Right atrium auricular region (tissue), 2 donors: ENCODE data around the gene ADRM1. TPM values are rescaled to one million over a fixed set of nuclear protein-coding genes. Genes with fewer than 3 reads are reported as not detected.

Source experiments
- DNase-seq: peaks from one replicate; pipeline ENCODE4 v3.0.0-alpha.2; 2019; ENCODE audit warnings: low spot score
- H3K27ac ChIP-seq, 2 donors: fragments of 200-600 bp; sonication (generic); 1 replicate in 1 of 2; 2 replicates in 1 of 2; pipeline ENCODE4 v1.5.1; 2016 to 2019
- H3K27me3 ChIP-seq, 2 donors: fragments of 200-600 bp; sonication (generic); one replicate each; pipeline versions ENCODE4 v1.5.1 to v1.6.0; 2017 to 2019
- H3K36me3 ChIP-seq: fragments of 200-600 bp; sonication (generic); one replicate; pipeline ENCODE4 v1.5.1; 2016
- H3K4me1 ChIP-seq, 2 donors: fragments of 200-600 bp; sonication (generic); one replicate each; pipeline versions ENCODE4 v1.5.1 to v1.6.0; 2017 to 2019
- H3K4me3 ChIP-seq, 2 donors: fragments of 200-600 bp; sonication (generic); 1 replicate in 1 of 2; 2 replicates in 1 of 2; pipeline ENCODE4 v1.5.1; 2017 to 2019; ENCODE audit warnings: mild to moderate bottlenecking in 1 of 2, moderate library complexity in 1 of 2
- H3K9me3 ChIP-seq, 2 donors: fragments of 200-600 bp; sonication (generic); one replicate each; pipeline ENCODE4 v1.5.1; 2019
- microRNA-seq, 2 donors: library from miRNA; unstranded; fragments of <30 nt; microRNA quantifications; one replicate each; pipeline ENCODE4, GENCODE V29; 2016 to 2017; ENCODE audit warnings: borderline number of aligned reads in 2 of 2, borderline replicate concordance in 1 of 2
- total RNA-seq, 2 donors: library from RNA; depleted of rRNA; stranded (reverse); fragments of >200 nt; gene quantifications; one replicate each; pipeline ENCODE4 v1.1.0, GENCODE V29; 2016
- TF ChIP-seq, protein P1 (sequence below), 2 donors: fragments of 200-600 bp; sonication (generic); IDR thresholded peaks; one replicate each; pipeline ENCODE4 v1.5.1; 2019; ENCODE audit warnings: antibody characterized with exemption in 2 of 2

Gene ADRM1
- total RNA-seq, 2 donors from 2014 or later, result 95.9 to 128 TPM

DNA sequence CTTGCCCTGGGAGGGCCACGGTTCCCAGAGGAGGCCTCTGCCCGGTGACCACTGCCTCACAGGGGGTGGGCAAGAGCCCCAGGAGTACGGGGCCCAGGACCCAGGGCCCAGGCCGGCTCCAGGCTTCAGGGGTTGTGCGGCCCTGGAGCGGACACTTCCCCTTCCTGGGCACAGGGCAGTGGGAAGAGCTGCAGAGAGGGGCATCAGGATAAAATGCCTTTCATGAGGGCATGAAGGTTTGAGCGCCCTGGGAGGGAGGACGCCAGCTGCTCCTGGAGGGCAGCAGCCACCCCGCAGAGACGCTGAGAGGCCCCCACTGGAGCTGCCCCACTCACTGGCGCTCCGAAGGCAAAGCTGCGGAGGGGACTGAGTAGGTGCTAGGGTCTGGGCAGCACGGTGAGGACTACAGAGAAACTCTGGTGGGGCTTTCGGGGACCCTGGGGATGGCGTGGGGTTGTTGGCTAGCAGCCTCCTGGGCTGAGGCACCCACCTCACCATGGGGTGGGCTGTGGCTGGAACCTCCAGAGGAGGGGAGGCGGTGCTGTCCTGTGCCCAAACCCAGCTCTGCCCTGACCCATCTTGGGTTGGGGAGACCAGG is 53.9 kb downstream of the ADRM1 start:
- peaks cover 0 to 92% of the 10 kb centered on the region in 2 donors for H3K4me1 ChIP-seq
- no peaks in the 10 kb centered on the region for H3K27me3 ChIP-seq
- TF ChIP-seq, protein P1, sequence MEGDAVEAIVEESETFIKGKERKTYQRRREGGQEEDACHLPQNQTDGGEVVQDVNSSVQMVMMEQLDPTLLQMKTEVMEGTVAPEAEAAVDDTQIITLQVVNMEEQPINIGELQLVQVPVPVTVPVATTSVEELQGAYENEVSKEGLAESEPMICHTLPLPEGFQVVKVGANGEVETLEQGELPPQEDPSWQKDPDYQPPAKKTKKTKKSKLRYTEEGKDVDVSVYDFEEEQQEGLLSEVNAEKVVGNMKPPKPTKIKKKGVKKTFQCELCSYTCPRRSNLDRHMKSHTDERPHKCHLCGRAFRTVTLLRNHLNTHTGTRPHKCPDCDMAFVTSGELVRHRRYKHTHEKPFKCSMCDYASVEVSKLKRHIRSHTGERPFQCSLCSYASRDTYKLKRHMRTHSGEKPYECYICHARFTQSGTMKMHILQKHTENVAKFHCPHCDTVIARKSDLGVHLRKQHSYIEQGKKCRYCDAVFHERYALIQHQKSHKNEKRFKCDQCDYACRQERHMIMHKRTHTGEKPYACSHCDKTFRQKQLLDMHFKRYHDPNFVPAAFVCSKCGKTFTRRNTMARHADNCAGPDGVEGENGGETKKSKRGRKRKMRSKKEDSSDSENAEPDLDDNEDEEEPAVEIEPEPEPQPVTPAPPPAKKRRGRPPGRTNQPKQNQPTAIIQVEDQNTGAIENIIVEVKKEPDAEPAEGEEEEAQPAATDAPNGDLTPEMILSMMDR (IDR thresholded peaks at IDR 0.05), result no peak
- H3K9me3 ChIP-seq, result no peaks in the 10 kb centered on the region
- peak overlapping the region; percentile 90 to 92 for H3K27ac ChIP-seq
- H3K36me3 ChIP-seq, result peaks cover 5% of the 10 kb centered on the region
- no peak for DNase-seq
- H3K4me3 ChIP-seq, result peak overlapping the region in 1 of 2 donors; percentile 31

DNA sequence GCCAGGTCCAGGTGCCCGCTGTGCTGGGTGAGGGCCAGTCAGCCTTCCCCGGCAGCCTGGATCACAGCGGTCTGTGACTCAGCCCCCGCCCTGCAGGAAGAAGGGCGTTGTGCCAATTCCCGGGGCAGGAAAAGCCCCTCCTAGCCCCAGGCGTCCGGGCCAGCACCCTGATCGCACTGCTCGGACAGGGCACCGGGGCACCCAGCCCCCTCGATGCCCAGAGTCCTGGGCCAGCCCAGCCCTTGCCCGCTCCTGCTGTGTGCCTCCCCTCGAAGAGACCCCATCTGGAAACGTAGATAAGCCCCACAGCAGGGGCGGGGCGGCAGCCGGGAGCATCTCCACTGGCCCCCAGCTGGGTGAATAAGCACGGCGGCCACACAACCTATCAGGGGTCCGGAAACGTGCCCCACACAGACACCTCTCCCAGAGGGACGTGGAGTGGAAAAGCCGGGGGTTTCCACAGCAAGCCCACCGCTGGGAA is 54.4 kb downstream of the ADRM1 start:
- H3K36me3 ChIP-seq, result no peaks in the 10 kb centered on the region
- no peaks in the 10 kb centered on the region for H3K9me3 ChIP-seq
- H3K27me3 ChIP-seq, result no peaks in the 10 kb centered on the region
- H3K27ac ChIP-seq, result peak overlapping the region; percentile 90 to 92
- peaks cover 0 to 96% of the 10 kb centered on the region in 2 donors for H3K4me1 ChIP-seq
- H3K4me3 ChIP-seq, result peak overlapping the region in 1 of 2 donors; percentile 31
- no peak for DNase-seq
- TF ChIP-seq, protein P1 (IDR thresholded peaks at IDR 0.05), result no peak

DNA sequence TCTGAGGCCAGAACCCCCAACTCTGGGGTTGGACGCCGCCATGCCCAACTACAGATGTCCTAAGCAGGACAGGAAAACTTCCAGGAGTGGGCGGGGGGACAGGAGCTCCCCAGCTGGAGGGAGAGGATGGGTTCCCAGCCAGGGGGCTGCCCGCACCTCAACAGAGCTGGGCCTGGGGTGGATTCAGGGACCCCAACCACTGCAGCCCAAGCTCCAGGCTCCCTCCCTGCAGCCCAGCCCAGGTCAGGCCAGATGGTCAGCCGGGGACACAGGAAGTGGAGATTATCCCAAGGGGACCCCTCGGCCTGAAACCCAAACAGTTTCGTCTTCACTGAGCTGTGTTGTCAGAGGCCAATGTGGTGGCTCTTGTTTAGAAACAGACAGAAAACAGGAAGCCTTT is 54.9 kb downstream of the ADRM1 start:
- Histone ChIP-seq H3K27ac (peak overlapping the region; percentile 90 to 92), H3K36me3 (no peaks in the 10 kb centered on the region), H3K4me3 (peak overlapping the region in 1 of 2 donors; percentile 31), H3K4me1 (peaks cover 0 to 96% of the 10 kb centered on the region in 2 donors), H3K27me3 (no peaks in the 10 kb centered on the region), H3K9me3 (no peaks in the 10 kb centered on the region)
- TF ChIP-seq, protein P1 (IDR thresholded peaks at IDR 0.05), result no peak
- DNase-seq, result no peak

Small RNA genes lying within 50 kb of the gene (microRNA-seq; reads per million reads assigned to microRNA genes)
- 0 to 2.8 reads per million in 2 donors for gene MIR4758

Other genes starting within 250 kb of the ADRM1 start
- gene TAF4, start 237.1 kb upstream of the ADRM1 start, total RNA-seq, result 10 to 100 TPM in 1 of 2 donors, 1 to 10 TPM in 1; 8.3 to 18.0 TPM
- gene LSM14B, start 180.5 kb upstream of the ADRM1 start, total RNA-seq, result 10 to 100 TPM; 26.1 to 26.8 TPM
- 100 to 1,000 TPM; 258 to 313 TPM for gene PSMA7, start 159.6 kb upstream of the ADRM1 start, total RNA-seq
- gene SS18L1, start 159.2 kb upstream of the ADRM1 start, total RNA-seq, result 1 to 10 TPM; 8.3 to 9.0 TPM
- 10 to 100 TPM; 20.7 to 24.1 TPM for gene MTG2, start 120.0 kb upstream of the ADRM1 start, total RNA-seq
- not detected for gene HRH3, start 82.7 kb upstream of the ADRM1 start, total RNA-seq
- 10 to 100 TPM; 27.2 to 29.6 TPM for gene OSBPL2, start 64.5 kb upstream of the ADRM1 start, total RNA-seq
- gene LAMA5, start 64.3 kb downstream of the ADRM1 start, total RNA-seq, result 10 to 100 TPM; 61.1 to 69.4 TPM
- gene RPS21, start 84.1 kb downstream of the ADRM1 start, total RNA-seq, result 1,000 to 10,000 TPM; 1,510 to 1,937 TPM
- 10 to 100 TPM; 10.8 to 17.7 TPM for gene CABLES2, start 104.3 kb downstream of the ADRM1 start, total RNA-seq
- gene RBBP8NL, start 124.5 kb downstream of the ADRM1 start, total RNA-seq, result not detected
- gene GATA5, start 173.0 kb downstream of the ADRM1 start, total RNA-seq, result 1 to 10 TPM; 6.9 to 9.6 TPM